Spleen (tissue), 7 donors: ENCODE data around the gene FUT8.

Experiments
- CTCF ChIP-seq, 11 experiments: fragments of 200-600 bp in 7 of 11; fragments of 450-650 bp in 4 of 11; sonication (generic) in 4 of 11; IDR thresholded peaks in 8 of 11; conservative IDR thresholded peaks in 3 of 11; 1 replicate in 7 of 11; 2 replicates in 4 of 11; pipeline versions ENCODE4 v1.4.0 to v1.8.0; 2016 to 2021; ENCODE audit warnings: antibody characterized with exemption in 11 of 11, inconsistent platforms in 4 of 11, mild to moderate bottlenecking in 1 of 11
- POLR2A ChIP-seq, 3 donors: fragments of 450-650 bp; IDR thresholded peaks; one replicate each; pipeline ENCODE4 v1.5.1; 2017; ENCODE audit warnings: antibody characterized with exemption in 3 of 3, mild to moderate bottlenecking in 1 of 3
- POLR2AphosphoS5 ChIP-seq, 3 donors: sonication (generic); formaldehyde crosslinking; IDR thresholded peaks; one replicate each; pipeline ENCODE4 v1.5.1; 2017; ENCODE audit warnings: antibody characterized with exemption in 3 of 3
- donor health status: DM: no; HTN: no; CAD: no; lungs with moderate emphysema.
- donor health status: DM: no; HTN: no; CAD: no.
- donor health status: DM: no; HTN: no; CAD: no.

- TF ChIP-seq CTCF (IDR thresholded peaks at IDR 0.05 in 8 of 11, conservative IDR thresholded peaks at IDR 0.05 in 3 of 11) = no peak
- TF ChIP-seq POLR2A (IDR thresholded peaks at IDR 0.05) = no peak
- no peak for TF ChIP-seq POLR2AphosphoS5 (IDR thresholded peaks at IDR 0.05)
Measured at GRCh38 chr14:65491274-65491673, 78.7 kb downstream of the FUT8 start.
